Measurements from ENCODE around the gene GPR26.

Gene GPR26

GRCh38 chr10:123743441-123744223, 77.5 kb downstream of the GPR26 start:
- Histone ChIP-seq H3K9me3 (ENCODE audit: control insufficient read depth, low read depth, low read length) (no peaks in the 10 kb centered on the region), H3K9ac (ENCODE audit: low read length) (no peak overlapping the region), H3K27ac (ENCODE audit: low read length) (no peak overlapping the region), H3K4me1 (ENCODE audit: control insufficient read depth, low read depth, low read length) (peaks cover 10% of the 10 kb centered on the region), H3K36me3 (ENCODE audit: control insufficient read depth, low read depth, low read length) (no peaks in the 10 kb centered on the region), H3K4me3 (ENCODE audit: low read length) (no peak overlapping the region), H3K27me3 (ENCODE audit: control insufficient read depth, insufficient read depth, low read length) (no peaks in the 10 kb centered on the region)

- no peak overlapping the region for H3K9ac ChIP-seq (ENCODE audit: low read length)
- no peaks in the 10 kb centered on the region for H3K27me3 ChIP-seq (ENCODE audit: control insufficient read depth, insufficient read depth, low read length)
- H3K4me3 ChIP-seq (ENCODE audit: low read length), result no peak overlapping the region
- peaks cover 10% of the 10 kb centered on the region for H3K4me1 ChIP-seq (ENCODE audit: control insufficient read depth, low read depth, low read length)
- no peak overlapping the region for H3K27ac ChIP-seq (ENCODE audit: low read length)
- H3K9me3 ChIP-seq (ENCODE audit: control insufficient read depth, low read depth, low read length), result no peaks in the 10 kb centered on the region
- H3K36me3 ChIP-seq (ENCODE audit: control insufficient read depth, low read depth, low read length), result no peaks in the 10 kb centered on the region
Observed at GRCh38 chr10:123744224-123744536, 78.0 kb downstream of the GPR26 start.
